NCI-H2107 treated with DMSO at 0.1 percent for 48 hours (cell line): ENCODE measurements around the gene PDXK.
A peak's percentile ranks its signal among the peaks of the same experiment; 100 is the strongest.
"Not testable (repeated sequence)": the region's sequence is repeated elsewhere in the genome, so short reads cannot be mapped to it uniquely, and the experiment has no call there.

Source experiments
- DNase-seq: peaks from one replicate; lab custom pipeline; 2025; ENCODE audit not compliant: unreplicated experiment; lab: John Stamatoyannopoulos, UW

The PDXK gene

DNA sequence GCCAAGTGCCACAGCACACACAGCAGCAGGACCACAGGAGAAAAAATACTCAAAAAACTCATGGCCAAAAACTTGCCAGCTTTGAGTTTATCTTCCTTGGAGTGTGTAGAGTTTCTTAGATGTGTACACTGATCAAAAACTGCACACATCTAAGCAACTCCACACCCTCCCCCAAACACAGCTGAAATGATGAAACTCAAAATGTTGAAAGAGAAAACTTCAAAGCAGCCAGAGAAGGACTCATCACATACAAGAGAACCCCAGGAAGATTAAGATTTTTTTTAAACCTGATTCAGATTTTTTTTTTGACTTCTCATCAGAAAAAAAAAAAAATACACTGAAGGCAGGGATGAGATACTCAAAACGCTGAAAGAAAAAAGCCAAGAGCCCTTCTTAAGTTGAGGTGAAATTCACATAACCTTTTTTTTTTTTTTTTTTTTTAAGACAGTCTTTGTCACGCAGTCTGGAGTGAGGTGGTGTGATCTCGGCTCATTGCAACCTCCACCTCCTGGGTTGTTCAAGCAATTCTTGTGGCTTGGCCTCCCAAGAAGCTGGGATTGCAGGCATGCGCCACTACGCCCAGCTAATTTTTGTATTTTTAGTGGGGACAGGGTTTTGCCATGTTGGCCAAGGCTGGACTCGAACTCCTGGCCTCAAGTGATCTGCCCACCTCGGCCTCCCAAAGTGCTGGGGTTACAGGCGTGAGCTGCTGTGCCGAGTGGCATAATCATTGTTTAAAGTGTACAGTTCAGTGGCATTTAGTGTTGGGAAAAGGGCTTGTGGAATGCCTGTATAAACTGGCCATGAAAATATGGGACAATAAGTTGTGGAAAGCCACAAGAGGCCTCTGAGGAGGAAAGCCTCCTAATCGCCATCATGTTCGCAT is 20.9 kb upstream of the PDXK start:
- DNase-seq, result no peak

- DNase-seq, result not testable (repeated sequence)
These were observed 19.5 kb upstream of the PDXK start for GRCh38 chr21:43699492-43699777.

DNA sequence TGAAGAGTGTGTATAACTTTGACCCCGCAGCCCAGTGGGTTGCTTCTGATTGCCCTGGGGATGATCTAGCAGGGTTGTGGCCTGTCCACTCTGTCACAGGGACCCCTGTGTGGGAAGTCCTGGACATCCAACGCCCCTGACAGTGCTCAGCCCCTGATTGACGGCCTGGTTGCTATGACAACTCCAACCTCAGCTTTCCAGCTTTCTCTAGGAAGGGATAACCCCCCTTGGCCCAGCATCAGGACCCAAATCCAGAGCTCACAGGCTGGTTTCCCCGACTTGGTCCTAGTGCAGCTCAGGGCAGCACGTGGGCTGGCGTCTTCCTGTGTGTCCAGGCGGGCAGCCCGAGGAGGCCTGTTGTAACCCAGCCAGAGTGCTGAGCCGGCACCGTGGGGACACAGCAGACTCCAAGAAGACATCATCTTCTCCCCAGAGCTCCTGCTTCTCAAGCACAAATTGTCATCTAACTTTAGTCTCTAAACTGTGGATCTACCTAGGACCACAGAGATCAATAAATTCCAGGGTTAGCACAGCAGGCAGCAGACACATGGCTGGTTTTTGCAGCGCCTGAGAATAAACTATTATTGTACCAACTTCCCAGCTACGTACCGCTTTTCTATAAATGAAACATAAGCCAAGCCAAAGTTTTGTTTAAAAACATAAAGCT is 18.9 kb upstream of the PDXK start:
- DNase-seq, result no peak

- DNase-seq, result no peak
These were observed 16.8 kb upstream of the PDXK start for GRCh38 chr21:43701936-43702784.

- no peak for DNase-seq
These were observed 16.2 kb upstream of the PDXK start for GRCh38 chr21:43702785-43703034.

- DNase-seq, result peak; percentile 37
These were observed 15.7 kb upstream of the PDXK start for GRCh38 chr21:43703035-43703880.

GRCh38 chr21:43707462-43707861 is 11.5 kb upstream of the PDXK start:
- DNase-seq, result no peak

- DNase-seq, result no peak
These were observed 10.1 kb upstream of the PDXK start for GRCh38 chr21:43708745-43709381.

DNA sequence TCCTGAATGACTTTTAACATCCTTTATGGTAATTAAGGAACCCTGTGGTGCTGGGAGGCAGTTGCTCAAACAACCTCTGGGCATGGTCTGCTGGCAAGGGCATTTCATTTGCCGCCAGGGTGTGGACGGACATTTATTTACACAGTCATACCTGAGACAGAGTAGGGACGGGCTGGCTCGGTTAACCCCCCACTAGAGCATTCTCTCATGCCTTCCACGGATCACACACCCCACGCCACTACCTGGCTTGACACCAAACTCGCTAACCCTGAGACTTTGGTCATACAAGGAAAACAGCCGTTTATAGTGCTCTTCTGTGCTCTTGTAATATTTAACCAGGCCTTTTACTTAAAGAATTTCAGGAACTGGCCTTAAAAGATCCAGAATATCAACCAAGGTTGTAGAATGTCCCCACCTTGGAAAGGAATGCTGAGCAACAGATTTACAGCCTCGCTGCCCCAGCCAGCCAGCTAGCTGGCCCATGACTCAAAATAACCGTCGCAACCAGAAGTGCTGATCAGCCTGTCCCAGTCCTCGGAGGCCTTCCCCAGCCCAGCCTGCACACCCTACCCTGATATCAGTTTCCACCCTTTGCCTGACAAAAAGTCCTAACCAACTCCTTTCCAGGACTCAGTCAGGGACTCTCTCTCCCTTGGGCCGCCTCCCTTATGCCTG is 6.5 kb upstream of the PDXK start:
- DNase-seq, result peak; percentile 54

DNA sequence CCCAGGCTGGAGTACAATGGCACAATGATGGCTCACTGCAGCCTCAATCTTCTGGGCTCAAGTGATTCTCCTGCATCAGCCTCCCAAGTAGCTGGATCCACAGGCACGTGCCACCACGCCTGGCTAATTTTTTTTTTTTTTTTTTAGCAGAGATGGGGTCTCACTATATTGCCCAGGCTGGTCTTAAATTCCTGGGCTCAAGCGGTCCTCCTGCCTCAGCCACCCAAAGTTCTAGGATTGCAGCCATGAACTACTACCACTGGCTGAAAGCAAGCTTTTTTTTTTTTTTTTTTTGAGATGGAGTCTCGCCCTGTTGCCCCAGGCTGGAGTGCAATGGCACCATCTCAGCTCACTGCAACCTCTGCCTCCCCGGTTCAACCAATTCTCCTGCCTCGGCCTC is 5.8 kb upstream of the PDXK start:
- not testable (repeated sequence) for DNase-seq

DNA sequence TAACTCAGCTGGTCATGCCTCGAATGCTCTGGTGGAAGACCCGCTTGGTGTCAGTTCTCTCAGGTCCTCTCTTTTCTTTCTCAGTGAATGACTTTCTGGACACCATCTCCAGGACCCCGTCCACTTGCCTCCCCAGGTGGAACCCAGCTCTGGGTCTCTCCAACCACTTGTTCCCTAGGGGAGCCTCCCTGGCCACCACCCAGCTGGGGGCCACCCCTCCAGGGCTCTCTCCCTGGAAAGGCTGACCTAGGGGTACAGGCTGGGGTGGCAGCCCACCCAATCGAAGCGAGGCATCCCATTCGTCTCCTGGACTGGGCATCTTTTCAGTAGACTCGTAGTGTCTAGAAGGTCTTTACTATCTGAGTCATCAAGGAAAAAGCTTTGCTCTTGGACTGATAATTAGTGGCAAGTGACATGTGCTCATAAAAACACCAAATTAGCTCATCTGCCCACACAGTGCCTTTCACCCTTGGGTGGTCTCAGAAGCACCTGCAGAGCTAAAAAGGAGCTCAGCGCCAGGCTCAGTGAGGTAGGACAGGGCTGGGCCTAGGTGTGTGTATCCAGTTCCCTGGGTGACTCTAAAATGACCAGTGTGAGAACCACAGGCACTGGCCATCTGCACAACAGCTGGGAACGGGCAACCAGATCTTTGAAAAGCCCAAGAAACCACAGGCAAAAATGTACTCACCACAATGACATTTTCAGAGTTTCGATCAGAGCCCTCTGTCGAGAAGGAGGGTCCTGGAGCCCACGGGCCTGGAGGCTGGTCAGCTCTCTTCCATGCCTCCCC is 2.4 kb upstream of the PDXK start:
- DNase-seq, result no peak

GRCh38 chr21:43717166-43717853 is 1.6 kb upstream of the PDXK start:
- no peak for DNase-seq

GRCh38 chr21:43717967-43718871 is 710 bp upstream of the PDXK start:
- DNase-seq, result no peak

GRCh38 chr21:43719748-43720538 is 1.0 kb downstream of the PDXK start:
- DNase-seq, result no peak

- DNase-seq, result no peak
These were observed 1.7 kb downstream of the PDXK start for GRCh38 chr21:43720539-43721166.

DNA sequence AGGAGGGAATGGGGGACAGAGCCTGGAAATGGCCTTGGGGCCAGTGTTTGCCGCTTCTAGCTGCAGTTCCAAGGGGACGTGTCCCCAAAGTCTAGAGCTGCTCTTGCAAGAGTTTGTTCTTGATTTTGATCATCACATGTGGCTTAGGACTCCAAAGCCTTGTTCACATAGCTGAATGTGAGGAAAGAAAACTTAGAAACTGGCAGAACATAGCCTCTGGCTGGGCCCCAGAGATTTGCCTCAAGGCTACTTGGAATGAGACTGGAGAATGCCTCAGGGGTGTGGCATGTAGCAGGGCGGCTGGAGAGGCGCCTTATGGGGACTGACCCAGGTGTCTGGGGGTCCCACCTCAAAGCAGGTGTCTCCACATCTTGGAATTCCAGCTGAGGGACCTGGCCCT is 2.3 kb downstream of the PDXK start:
- no peak for DNase-seq
